Subcutaneous abdominal adipose tissue (tissue), 5 donors: ENCODE results near the gene RHD.
"Not testable (repeated sequence)": the region's sequence is repeated elsewhere in the genome, so short reads cannot be mapped to it uniquely, and the experiment has no call there.

ENCODE experiments used
- H3K27ac ChIP-seq: one replicate; pipeline ENCODE4 v1.7.0; 2013; ENCODE audit warnings: low read depth, mild to moderate bottlenecking, inconsistent platforms, low read length, moderate library complexity
- H3K27me3 ChIP-seq, 5 donors: one replicate each; pipeline ENCODE4 v1.7.0; 2013; ENCODE audit warnings: low read length in 5 of 5, inconsistent platforms in 1 of 5; ENCODE audit not compliant: control insufficient read depth in 5 of 5, insufficient read depth in 4 of 5
- H3K36me3 ChIP-seq, 5 donors: one replicate each; pipeline ENCODE4 v1.7.0; 2013; ENCODE audit warnings: low read length in 5 of 5; ENCODE audit not compliant: control insufficient read depth in 5 of 5, insufficient read depth in 5 of 5
- H3K4me1 ChIP-seq, 5 donors: one replicate each; pipeline ENCODE4 v1.7.0; 2013; ENCODE audit warnings: low read length in 5 of 5, mild to moderate bottlenecking in 3 of 5, moderate library complexity in 1 of 5; ENCODE audit not compliant: control insufficient read depth in 5 of 5, insufficient read depth in 5 of 5
- H3K4me3 ChIP-seq, 5 donors: one replicate each; pipeline ENCODE4 v1.7.0; 2013; ENCODE audit warnings: low read length in 5 of 5, low read depth in 1 of 5
- H3K9ac ChIP-seq, 5 donors: one replicate each; pipeline ENCODE4 v1.7.0; 2013; ENCODE audit warnings: low read length in 5 of 5, mild to moderate bottlenecking in 4 of 5, moderate library complexity in 3 of 5
- H3K9me3 ChIP-seq, 5 donors: one replicate each; pipeline ENCODE4 v1.7.0; 2013; ENCODE audit warnings: low read length in 5 of 5; ENCODE audit not compliant: control insufficient read depth in 5 of 5
- donor health status: healthy.
- donor health status: healthy.
- donor health status: healthy.
- donor health status: healthy.
- donor health status: healthy.

Gene RHD

GRCh38 chr1:25256578-25256965 lies 15.7 kb upstream of the RHD start:
- H3K4me1 ChIP-seq: peaks cover 0 to 3% (median 0%) of the 10 kb centered on the region in 5 donors
- H3K27me3 ChIP-seq: no peaks in the 10 kb centered on the region
- no peak overlapping the region for H3K27ac ChIP-seq
- no peak overlapping the region for H3K9ac ChIP-seq
- H3K36me3 ChIP-seq: no peaks in the 10 kb centered on the region
- no peaks in the 10 kb centered on the region for H3K9me3 ChIP-seq
- H3K4me3 ChIP-seq: no peak overlapping the region

DNA sequence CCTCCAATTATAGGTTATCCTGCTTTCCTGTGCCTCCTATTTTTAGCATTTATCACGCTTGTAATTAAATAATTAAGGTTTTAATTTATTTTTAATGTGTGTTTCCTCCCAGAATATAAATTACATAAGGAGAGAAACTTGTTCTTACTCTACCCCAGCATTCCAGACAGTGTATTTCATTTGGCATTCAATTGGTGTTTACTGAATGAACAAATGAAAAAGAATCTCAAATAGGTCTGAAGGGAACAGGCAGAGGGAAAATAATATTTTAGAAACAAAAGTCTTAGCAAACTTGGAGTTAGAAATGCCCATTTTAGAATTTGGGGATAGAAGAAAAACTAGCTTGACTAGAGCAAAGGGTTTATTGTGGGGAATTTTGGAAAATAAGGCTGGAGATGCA lies 15.1 kb upstream of the RHD start:
- Histone ChIP-seq H3K9ac (no peak overlapping the region), H3K4me3 (no peak overlapping the region), H3K27me3 (no peaks in the 10 kb centered on the region), H3K9me3 (no peaks in the 10 kb centered on the region), H3K27ac (no peak overlapping the region), H3K4me1 (peaks cover 0 to 3% (median 0%) of the 10 kb centered on the region in 5 donors), H3K36me3 (no peaks in the 10 kb centered on the region)

DNA sequence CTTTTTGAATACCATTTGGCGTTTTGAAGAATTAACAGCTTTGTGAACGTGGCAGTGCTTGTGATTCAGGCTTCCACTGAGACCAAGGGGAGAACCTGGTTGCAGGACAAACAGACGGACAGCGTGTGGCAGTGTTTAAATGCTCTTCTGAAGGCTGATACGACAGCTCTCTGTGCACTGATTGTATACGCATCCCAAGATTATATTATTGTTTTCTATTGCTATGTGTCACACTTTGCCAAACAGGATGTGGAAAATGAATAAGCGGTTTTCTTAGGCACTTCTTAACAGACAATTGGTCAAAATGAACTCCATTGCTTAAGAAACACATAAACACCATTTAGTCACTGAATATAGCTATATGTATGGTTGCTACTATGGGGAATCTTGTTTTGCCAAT lies 12.5 kb upstream of the RHD start:
- not testable (repeated sequence) for H3K27me3 ChIP-seq, H3K4me3 ChIP-seq, H3K27ac ChIP-seq, H3K9me3 ChIP-seq, H3K36me3 ChIP-seq, H3K9ac ChIP-seq, H3K4me1 ChIP-seq

- not testable (repeated sequence) for H3K9ac ChIP-seq, H3K4me1 ChIP-seq, H3K36me3 ChIP-seq, H3K9me3 ChIP-seq, H3K27me3 ChIP-seq, H3K4me3 ChIP-seq, H3K27ac ChIP-seq
Observed at GRCh38 chr1:25260336-25260735, 12.0 kb upstream of the RHD start.

DNA sequence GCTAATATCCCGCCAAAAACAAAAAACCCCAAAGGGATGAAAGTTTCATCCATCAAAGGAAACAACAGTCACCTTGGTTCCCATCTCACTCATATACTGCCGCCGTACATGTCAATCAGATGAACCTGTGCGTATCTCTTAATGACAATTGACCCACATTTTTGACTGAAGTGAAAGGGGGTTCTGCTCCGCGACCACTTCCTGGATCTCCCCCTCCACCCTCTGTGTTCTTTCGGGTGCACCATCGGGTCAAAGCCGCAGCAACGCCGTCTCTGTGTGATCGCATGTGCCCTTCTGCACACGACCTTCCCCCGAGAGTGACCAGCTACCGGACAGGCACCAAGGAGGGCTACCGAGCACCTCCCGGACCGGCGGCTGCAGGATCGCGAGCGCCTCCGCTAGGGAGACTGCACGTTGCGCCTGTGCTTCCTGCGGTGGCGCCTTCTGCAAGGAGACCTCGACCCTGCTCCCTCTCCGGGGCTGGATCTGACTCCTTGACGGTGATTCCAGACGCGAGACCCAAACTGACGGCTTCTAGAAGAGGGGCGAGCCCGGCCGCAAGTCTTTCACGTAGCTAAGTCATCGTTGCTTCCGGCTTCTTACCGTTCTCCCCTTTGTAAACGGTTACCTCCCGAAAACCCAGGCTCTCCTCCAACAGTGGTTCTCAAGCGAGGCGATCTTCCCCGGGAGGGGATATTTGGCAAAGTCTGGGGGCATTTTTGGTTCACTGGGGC lies 5.6 kb upstream of the RHD start:
- not testable (repeated sequence) for H3K4me1 ChIP-seq, H3K9ac ChIP-seq, H3K36me3 ChIP-seq, H3K27ac ChIP-seq, H3K27me3 ChIP-seq, H3K9me3 ChIP-seq
- peak overlapping the region in 3 of 5 donors; percentile 50 to 63 (median 54) for H3K4me3 ChIP-seq

DNA sequence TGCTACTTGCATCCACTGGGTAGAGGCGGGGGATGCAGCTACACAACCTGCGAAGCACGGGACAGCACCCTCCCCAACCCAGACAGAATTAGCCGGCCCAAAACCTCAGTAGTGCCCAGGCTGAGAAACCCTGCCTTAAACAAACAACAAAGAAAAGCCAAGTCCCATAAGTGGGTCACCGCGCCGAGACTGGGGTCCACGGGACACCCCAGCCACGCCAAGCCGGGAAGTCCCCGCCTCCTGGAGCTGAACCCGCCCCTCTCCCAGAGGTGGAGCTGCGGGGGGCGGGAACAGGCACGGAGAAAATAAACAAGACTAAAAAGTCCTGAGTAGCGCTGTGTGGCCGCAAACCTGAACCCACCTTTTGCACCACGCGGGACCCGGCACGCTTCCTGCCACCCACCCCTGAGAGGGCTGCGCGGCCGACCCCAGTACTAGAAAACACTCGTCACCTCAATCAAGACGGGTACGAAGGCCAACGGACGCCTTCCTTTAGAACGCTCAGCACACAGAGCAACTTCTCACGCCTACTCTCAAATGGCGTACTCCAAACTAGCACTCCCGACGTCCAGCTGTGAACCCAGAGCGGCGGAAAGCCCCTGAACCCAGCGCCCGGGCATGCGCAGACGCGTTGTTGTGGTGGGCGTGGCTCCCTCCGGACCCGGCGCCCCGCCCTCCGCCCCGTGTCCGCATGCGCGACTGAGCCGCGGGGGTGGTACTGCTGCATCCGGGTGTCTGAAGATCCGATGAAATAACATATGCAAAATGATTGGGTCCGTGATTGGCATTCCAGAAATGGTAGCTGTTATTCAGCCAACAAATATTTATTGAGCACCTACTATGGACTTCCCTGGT lies 4.8 kb upstream of the RHD start:
- not testable (repeated sequence) for H3K27me3 ChIP-seq, H3K9me3 ChIP-seq, H3K4me1 ChIP-seq, H3K36me3 ChIP-seq, H3K27ac ChIP-seq, H3K9ac ChIP-seq
- peak overlapping the region in 3 of 5 donors; percentile 29 to 54 (median 44) for H3K4me3 ChIP-seq

- not testable (repeated sequence) for H3K9me3 ChIP-seq, H3K36me3 ChIP-seq, H3K9ac ChIP-seq, H3K4me1 ChIP-seq, H3K27ac ChIP-seq, H3K27me3 ChIP-seq
- peak overlapping the region in 3 of 5 donors; percentile 29 to 54 (median 44) for H3K4me3 ChIP-seq
Observed at GRCh38 chr1:25268143-25268760, 4.1 kb upstream of the RHD start.

GRCh38 chr1:25275648-25276047 lies 3.3 kb downstream of the RHD start:
- not testable (repeated sequence) for H3K27ac ChIP-seq, H3K36me3 ChIP-seq, H3K9ac ChIP-seq, H3K27me3 ChIP-seq, H3K4me1 ChIP-seq, H3K4me3 ChIP-seq, H3K9me3 ChIP-seq

DNA sequence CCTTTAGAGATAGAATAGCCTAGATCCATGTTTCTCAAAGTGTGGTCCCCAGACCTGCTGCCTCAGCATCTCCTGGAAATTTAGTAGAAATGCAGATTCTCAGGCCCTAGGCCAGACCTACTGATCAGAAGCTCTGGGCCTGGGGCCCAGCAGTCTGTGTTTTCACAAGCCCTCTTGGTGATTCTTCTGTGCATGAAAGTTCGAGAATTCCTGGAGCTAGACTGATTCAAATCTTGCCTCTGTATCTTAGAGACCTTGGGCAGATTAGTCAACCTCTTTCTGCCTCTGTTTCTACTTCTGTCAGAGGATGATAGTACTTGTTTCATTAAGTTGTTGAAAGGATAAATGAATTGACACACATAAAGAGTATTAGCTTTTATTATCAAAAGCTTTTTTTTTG lies 5.0 kb downstream of the RHD start:
- H3K27me3 ChIP-seq, H3K4me3 ChIP-seq, H3K9me3 ChIP-seq: not testable (repeated sequence)

GRCh38 chr1:25278358-25278757 lies 6.0 kb downstream of the RHD start:
- not testable (repeated sequence) for H3K36me3 ChIP-seq, H3K4me3 ChIP-seq, H3K4me1 ChIP-seq, H3K9me3 ChIP-seq, H3K27ac ChIP-seq, H3K27me3 ChIP-seq, H3K9ac ChIP-seq

More for the DNA sequence above, 5.0 kb downstream of the RHD start:
- not testable (repeated sequence) for H3K4me1 ChIP-seq, H3K9ac ChIP-seq, H3K27ac ChIP-seq, H3K36me3 ChIP-seq
